H9 (cell line): ENCODE measurements around the gene ACVR1. TPM values are rescaled to one million over a fixed set of nuclear protein-coding genes. Genes with fewer than 3 reads are reported as not detected.

Source experiments
- DNase-seq: peaks from one replicate; pipeline ENCODE4 v3.0.0-alpha.2; 2017
- H2AFZ ChIP-seq: one replicate; pipeline ENCODE4 v1.6.1; 2013; ENCODE audit warnings: mild to moderate bottlenecking, low read length, control low read depth, moderate library complexity
- H2AK5ac ChIP-seq: 2 replicates; pipeline ENCODE4 v1.6.1; 2013; ENCODE audit warnings: low read length, control low read depth, mixed read lengths; ENCODE audit not compliant: insufficient read length
- H2BK120ac ChIP-seq: one replicate; pipeline ENCODE4 v1.6.1; 2013; ENCODE audit warnings: low read depth, mild to moderate bottlenecking, low read length, control low read depth, inconsistent platforms; ENCODE audit not compliant: poor library complexity, severe bottlenecking
- H2BK12ac ChIP-seq: 2 replicates; pipeline ENCODE4 v1.6.1; 2013; ENCODE audit warnings: low read length, control low read depth, mixed read lengths, low read depth; ENCODE audit not compliant: insufficient read length
- H2BK15ac ChIP-seq: 2 replicates; pipeline ENCODE4 v1.6.1; 2013; ENCODE audit warnings: low read depth, low read length, control low read depth
- H2BK20ac ChIP-seq: one replicate; pipeline ENCODE4 v1.6.1; 2013; ENCODE audit warnings: low read depth, mild to moderate bottlenecking, low read length, control low read depth, inconsistent platforms; ENCODE audit not compliant: poor library complexity, severe bottlenecking
- H2BK5ac ChIP-seq: 2 replicates; pipeline ENCODE4 v1.6.1; 2013; ENCODE audit warnings: low read length, control low read depth, mixed read lengths; ENCODE audit not compliant: insufficient read length
- H3K14ac ChIP-seq: 2 replicates; pipeline ENCODE4 v1.6.1; 2013; ENCODE audit warnings: low read length, control low read depth; ENCODE audit not compliant: insufficient read depth
- H3K18ac ChIP-seq: 2 replicates; pipeline ENCODE4 v1.6.1; 2013; ENCODE audit warnings: low read depth, mild to moderate bottlenecking, mixed read lengths, low read length, control low read depth; ENCODE audit not compliant: insufficient read length
- H3K23ac ChIP-seq: 2 replicates; pipeline ENCODE4 v1.6.1; 2013; ENCODE audit warnings: low read length, control low read depth, mixed read lengths, low read depth; ENCODE audit not compliant: insufficient read length
- H3K23me2 ChIP-seq: 2 replicates; pipeline ENCODE4 v1.6.1; 2013; ENCODE audit warnings: low read depth, mild to moderate bottlenecking, mixed read lengths, low read length, control low read depth; ENCODE audit not compliant: insufficient read length, poor library complexity, severe bottlenecking
- H3K27ac ChIP-seq: 2 replicates; pipeline ENCODE4 v1.5.1; 2013; ENCODE audit warnings: low read length, control low read depth, mixed read lengths, low read depth; ENCODE audit not compliant: insufficient read length
- H3K27me3 ChIP-seq: 2 replicates; pipeline ENCODE4 v1.6.1; 2013; ENCODE audit warnings: low read length, control low read depth, inconsistent platforms; ENCODE audit not compliant: insufficient read depth
- H3K4ac ChIP-seq: 2 replicates; pipeline ENCODE4 v1.6.1; 2013; ENCODE audit warnings: low read depth, mild to moderate bottlenecking, control low read depth, inconsistent platforms, low read length, moderate library complexity
- H3K4me1 ChIP-seq: 2 replicates; pipeline ENCODE4 v1.6.1; 2013; ENCODE audit warnings: low read length, control low read depth, inconsistent platforms; ENCODE audit not compliant: insufficient read depth
- H3K4me2 ChIP-seq: 2 replicates; pipeline ENCODE4 v1.6.1; 2013; ENCODE audit warnings: low read length, control low read depth, mixed read lengths; ENCODE audit not compliant: insufficient read length, insufficient read depth
- H3K56ac ChIP-seq: 2 replicates; pipeline ENCODE4 v1.6.1; 2013; ENCODE audit warnings: low read depth, mild to moderate bottlenecking, mixed read lengths, low read length, control low read depth; ENCODE audit not compliant: insufficient read length
- H3K79me1 ChIP-seq: 2 replicates; pipeline ENCODE4 v1.6.1; 2013; ENCODE audit warnings: low read depth, mild to moderate bottlenecking, moderate library complexity, low read length, control low read depth, inconsistent platforms; ENCODE audit not compliant: insufficient read depth, poor library complexity, severe bottlenecking
- H3K79me2 ChIP-seq: 2 replicates; pipeline ENCODE4 v1.6.1; 2013; ENCODE audit warnings: low read length, control low read depth, inconsistent platforms; ENCODE audit not compliant: insufficient read depth
- H3K9ac ChIP-seq: 2 replicates; pipeline ENCODE4 v1.6.1; 2013; ENCODE audit warnings: low read length, control low read depth, mixed read lengths; ENCODE audit not compliant: insufficient read length; ENCODE audit errors: extremely low read depth
- H3K9me3 ChIP-seq: one replicate; pipeline ENCODE4 v1.6.1; 2013; ENCODE audit warnings: low read depth, low read length, inconsistent platforms; ENCODE audit not compliant: control insufficient read depth
- H3T11ph ChIP-seq: one replicate; pipeline ENCODE4 v1.6.1; 2013; ENCODE audit warnings: mild to moderate bottlenecking, low read length, control low read depth, inconsistent platforms
- H4K20me1 ChIP-seq: one replicate; pipeline ENCODE4 v1.6.1; 2013; ENCODE audit not compliant: control insufficient read depth, insufficient read length, insufficient read depth
- H4K5ac ChIP-seq: 2 replicates; pipeline ENCODE4 v1.6.1; 2013; ENCODE audit warnings: low read depth, mild to moderate bottlenecking, mixed read lengths, low read length, control low read depth; ENCODE audit not compliant: insufficient read length
- H4K8ac ChIP-seq: replicated peaks from 2 replicates; pipeline ENCODE4 v1.6.1; 2013; ENCODE audit warnings: low read length, control low read depth, mixed read lengths, low read depth; ENCODE audit not compliant: insufficient read length
- H4K91ac ChIP-seq: 2 replicates; pipeline ENCODE4 v1.6.1; 2013; ENCODE audit warnings: low read depth, mild to moderate bottlenecking, moderate library complexity, mixed read lengths, low read length, control low read depth; ENCODE audit not compliant: insufficient read length
- H3K27ac Mint-ChIP-seq, 3 experiments: 2 replicates in 2 of 3; 3 replicates in 1 of 3; pipeline ENCODE4 v1.8.0; 2020 to 2021; ENCODE audit warnings: mixed read lengths in 3 of 3, mild to moderate bottlenecking in 1 of 3, moderate library complexity in 1 of 3
- H3K27me3 Mint-ChIP-seq: 2 replicates; pipeline ENCODE4 v1.8.0; 2021; ENCODE audit warnings: low read depth, mild to moderate bottlenecking, moderate library complexity, mixed read lengths
- H3K36me3 Mint-ChIP-seq, 3 experiments: 2 replicates in 2 of 3; 3 replicates in 1 of 3; pipeline ENCODE4 v1.8.0; 2020 to 2021; ENCODE audit warnings: low read depth in 3 of 3, mixed read lengths in 3 of 3; ENCODE audit not compliant: insufficient read depth in 1 of 3
- H3K4me1 Mint-ChIP-seq, 2 experiments: 2 replicates each; pipeline ENCODE4 v1.8.0; 2020; ENCODE audit warnings: mixed read lengths in 2 of 2
- H3K4me3 Mint-ChIP-seq, 2 experiments: 2 replicates in 1 of 2; 3 replicates in 1 of 2; pipeline ENCODE4 v1.8.0; 2020 to 2021; ENCODE audit warnings: mild to moderate bottlenecking in 2 of 2, mixed read lengths in 2 of 2, moderate library complexity in 1 of 2
- H3K9me3 Mint-ChIP-seq, 2 experiments: 2 replicates in 1 of 2; 3 replicates in 1 of 2; pipeline ENCODE4 v1.8.0; 2020; ENCODE audit warnings: mild to moderate bottlenecking in 2 of 2, mixed read lengths in 2 of 2, moderate library complexity in 1 of 2
- WGBS: extraction: QIAGEN DNeasy Blood & Tissue Kit; methylation state at CpG from one replicate; pipeline ENCODE4 v1.1.7; 2013; ENCODE audit warnings: missing lambda C conversion rate, low lambda C conversion rate, mixed read lengths; ENCODE audit not compliant: insufficient read length; ENCODE audit errors: extremely low coverage; 5-methylcytosine and 5-hydroxymethylcytosine counted together
- total RNA-seq: library from RNA; stranded (reverse); gene quantifications from 2 replicates; pipeline ENCODE4 v1.2.1, GENCODE V29; 2021
- TF ChIP-seq, protein P1 (sequence below): fragments of 200-600 bp; sonication (generic); conservative IDR thresholded peaks from 3 replicates; pipeline ENCODE4 v1.8.0; 2021; ENCODE audit warnings: antibody characterized with exemption, mild to moderate bottlenecking

The ACVR1 gene
- total RNA-seq, 1 experiment from 2014 or later: 21.2 TPM

DNA sequence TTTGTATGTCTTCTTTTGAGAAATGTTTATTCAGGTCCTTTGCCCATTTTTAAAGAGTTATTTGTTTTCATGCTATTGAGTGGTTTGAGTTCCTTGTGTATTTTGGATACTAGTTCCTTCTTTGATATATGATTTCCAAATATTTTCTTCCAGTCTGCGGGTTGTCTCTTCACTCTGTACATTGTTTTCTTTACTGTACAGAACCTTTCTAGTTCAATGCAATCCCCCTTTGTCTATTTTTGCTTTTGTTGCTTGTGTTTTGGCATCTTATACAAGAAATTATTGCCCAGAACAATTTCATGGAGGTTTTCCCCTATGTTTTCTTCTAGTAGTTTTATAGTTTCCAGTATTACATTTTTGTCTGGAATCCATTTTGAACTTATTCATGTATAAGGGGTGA is 185.0 kb downstream of the ACVR1 start:
- Histone ChIP-seq H2BK5ac (no peak overlapping the region), H3K56ac (no peak overlapping the region), H4K5ac (no peak overlapping the region), H3K79me2 (no peaks in the 10 kb centered on the region), H4K8ac (no peak overlapping the region), H2BK12ac (no peak overlapping the region), H4K91ac (no peak overlapping the region), H4K20me1 (no peaks in the 10 kb centered on the region), H3K4ac (no peak overlapping the region), H3K27me3 (peaks cover 16% of the 10 kb centered on the region), H3K9me3 (no peaks in the 10 kb centered on the region), H3K4me2 (no peak overlapping the region), H3K9ac (no peak overlapping the region), H3K79me1 (no peaks in the 10 kb centered on the region), H2AFZ (no peak overlapping the region), H3T11ph (no peak overlapping the region), H3K23me2 (no peaks in the 10 kb centered on the region), H3K23ac (no peak overlapping the region), H3K27ac (no peak overlapping the region), H2AK5ac (no peak overlapping the region), H3K18ac (no peak overlapping the region), H3K4me1 (no peaks in the 10 kb centered on the region), H3K14ac (no peak overlapping the region), H2BK120ac (no peak overlapping the region), H2BK20ac (no peak overlapping the region), H2BK15ac (no peak overlapping the region)
- Mint-ChIP-seq H3K4me1 (no peaks in the 10 kb centered on the region), H3K27ac (no peak overlapping the region), H3K27me3 (peaks cover 68% of the 10 kb centered on the region), H3K36me3 (no peaks in the 10 kb centered on the region), H3K4me3 (no peak overlapping the region), H3K9me3 (peaks cover 0 to 2% of the 10 kb centered on the region in 2 experiments; a peak in 1 of 5 replicates)
- WGBS: no CpG with 5 or more reads among the region's 1 CpG
- TF ChIP-seq, protein P1, sequence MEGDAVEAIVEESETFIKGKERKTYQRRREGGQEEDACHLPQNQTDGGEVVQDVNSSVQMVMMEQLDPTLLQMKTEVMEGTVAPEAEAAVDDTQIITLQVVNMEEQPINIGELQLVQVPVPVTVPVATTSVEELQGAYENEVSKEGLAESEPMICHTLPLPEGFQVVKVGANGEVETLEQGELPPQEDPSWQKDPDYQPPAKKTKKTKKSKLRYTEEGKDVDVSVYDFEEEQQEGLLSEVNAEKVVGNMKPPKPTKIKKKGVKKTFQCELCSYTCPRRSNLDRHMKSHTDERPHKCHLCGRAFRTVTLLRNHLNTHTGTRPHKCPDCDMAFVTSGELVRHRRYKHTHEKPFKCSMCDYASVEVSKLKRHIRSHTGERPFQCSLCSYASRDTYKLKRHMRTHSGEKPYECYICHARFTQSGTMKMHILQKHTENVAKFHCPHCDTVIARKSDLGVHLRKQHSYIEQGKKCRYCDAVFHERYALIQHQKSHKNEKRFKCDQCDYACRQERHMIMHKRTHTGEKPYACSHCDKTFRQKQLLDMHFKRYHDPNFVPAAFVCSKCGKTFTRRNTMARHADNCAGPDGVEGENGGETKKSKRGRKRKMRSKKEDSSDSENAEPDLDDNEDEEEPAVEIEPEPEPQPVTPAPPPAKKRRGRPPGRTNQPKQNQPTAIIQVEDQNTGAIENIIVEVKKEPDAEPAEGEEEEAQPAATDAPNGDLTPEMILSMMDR: no peak
- DNase-seq: no peak

Other genes with a start within 250 kb of the ACVR1 start
- 0.81 and 1.0 TPM in 2 replicates for gene ACVR1C, start 247.5 kb downstream of the ACVR1 start, total RNA-seq
- gene UPP2, start 225.5 kb upstream of the ACVR1 start, total RNA-seq: not detected in 2 replicates